ENCODE results near the gene KRT39.
A peak's percentile ranks its signal among the peaks of the same experiment; 100 is the strongest.
"Not testable (repeated sequence)": the region's sequence is repeated elsewhere in the genome, so short reads cannot be mapped to it uniquely, and the experiment has no call there.

The KRT39 gene

GRCh38 chr17:40937384-40937819 is 29.3 kb downstream of the KRT39 start, which contains the start of gene KRT23:
Gene KRT23, minus strand, starts transcription at chr17:40937646. Its CDS starts 1,043 bp downstream, at chr17:40936603.
- no peak for DNase-seq

GRCh38 chr17:40936976-40937375 is 29.8 kb downstream of the KRT39 start:
- no peak for DNase-seq

GRCh38 chr17:40936437-40936971 is 30.2 kb downstream of the KRT39 start:
- no peak for DNase-seq

GRCh38 chr17:40935624-40936023 is 31.1 kb downstream of the KRT39 start:
- no peak for DNase-seq

- no peak for DNase-seq
These were observed 34.1 kb downstream of the KRT39 start for GRCh38 chr17:40932608-40933007.

- no peak for DNase-seq
These were observed 35.4 kb downstream of the KRT39 start for GRCh38 chr17:40931311-40931710.

GRCh38 chr17:40926341-40926740 is 40.4 kb downstream of the KRT39 start:
- no peak for DNase-seq

GRCh38 chr17:40922239-40922638 is 44.5 kb downstream of the KRT39 start:
- no peak for DNase-seq

GRCh38 chr17:40921026-40921425 is 45.7 kb downstream of the KRT39 start:
- no peak for DNase-seq

GRCh38 chr17:40917116-40917515 is 49.6 kb downstream of the KRT39 start:
- not testable (repeated sequence) for DNase-seq

GRCh38 chr17:40916366-40916765 is 50.4 kb downstream of the KRT39 start:
- no peak for DNase-seq

- no peak for DNase-seq
These were observed 51.0 kb downstream of the KRT39 start for GRCh38 chr17:40915721-40916256.

- no peak for DNase-seq
These were observed 51.5 kb downstream of the KRT39 start for GRCh38 chr17:40915199-40915661.

GRCh38 chr17:40914075-40914855 is 52.5 kb downstream of the KRT39 start:
- no peak for DNase-seq

GRCh38 chr17:40912486-40913210 is 54.1 kb downstream of the KRT39 start:
- no peak for DNase-seq

- no peak for DNase-seq
These were observed 56.3 kb downstream of the KRT39 start for GRCh38 chr17:40910441-40910841.

- DNase-seq = no peak
These were observed 57.0 kb downstream of the KRT39 start for GRCh38 chr17:40909755-40910154.

GRCh38 chr17:40909351-40909750 is 57.4 kb downstream of the KRT39 start:
- DNase-seq = peak; percentile 84
